Erythroblast (primary cell): ENCODE measurements around the gene CNGA3.
"Not testable (repeated sequence)": the region's sequence is repeated elsewhere in the genome, so short reads cannot be mapped to it uniquely, and the experiment has no call there.

Experiments
- DNase-seq, 2 experiments: peaks; one replicate each; lab custom pipeline; 2025; lab: John Stamatoyannopoulos, UW
- GATA1 ChIP-seq: IDR thresholded peaks from 2 replicates; pipeline ENCODE4 v1.6.1; 2011; ENCODE audit warnings: low read depth, mild to moderate bottlenecking, control low read depth, low read length, moderate library complexity
- POLR2A ChIP-seq: IDR thresholded peaks from 2 replicates; pipeline ENCODE4 v1.6.1; 2011; ENCODE audit warnings: mild to moderate bottlenecking, low read length

CNGA3 gene

GRCh38 chr2:98311771-98312545 lies 34.3 kb upstream of the CNGA3 start:
- DNase-seq = no peak
- TF ChIP-seq POLR2A = no peak
- TF ChIP-seq GATA1 = no peak

GRCh38 chr2:98313492-98314250 lies 32.6 kb upstream of the CNGA3 start:
- no peak for DNase-seq
- TF ChIP-seq POLR2A (no peak), GATA1 (no peak)

DNA sequence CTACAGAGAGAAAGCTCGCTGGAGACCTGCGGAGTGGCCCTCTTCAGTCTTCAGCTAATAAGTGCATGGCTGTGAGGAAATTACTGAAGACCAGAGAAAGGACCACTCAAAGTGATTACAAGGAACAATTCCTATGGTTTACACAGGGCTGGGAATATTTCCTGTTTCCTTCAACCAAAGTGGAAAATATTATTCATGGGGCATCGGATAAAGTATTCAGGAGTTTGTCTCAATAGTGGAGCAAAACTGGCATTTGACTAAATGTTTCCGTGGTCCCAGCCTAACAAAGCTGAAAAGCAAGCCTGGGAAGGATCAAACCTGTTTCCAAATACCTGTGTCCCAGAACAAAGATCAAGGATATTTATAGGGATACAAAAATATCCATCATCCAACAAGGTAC lies 32.0 kb upstream of the CNGA3 start:
- TF ChIP-seq POLR2A (no peak), GATA1 (no peak)

GRCh38 chr2:98315957-98316356 lies 30.3 kb upstream of the CNGA3 start:
- no peak for DNase-seq
- TF ChIP-seq POLR2A (no peak), GATA1 (no peak)

More for the DNA sequence above, 32.0 kb upstream of the CNGA3 start:
- no peak for DNase-seq

GRCh38 chr2:98317214-98317613 lies 29.0 kb upstream of the CNGA3 start:
- TF ChIP-seq POLR2A (no peak), GATA1 (no peak)
- DNase-seq = no peak

DNA sequence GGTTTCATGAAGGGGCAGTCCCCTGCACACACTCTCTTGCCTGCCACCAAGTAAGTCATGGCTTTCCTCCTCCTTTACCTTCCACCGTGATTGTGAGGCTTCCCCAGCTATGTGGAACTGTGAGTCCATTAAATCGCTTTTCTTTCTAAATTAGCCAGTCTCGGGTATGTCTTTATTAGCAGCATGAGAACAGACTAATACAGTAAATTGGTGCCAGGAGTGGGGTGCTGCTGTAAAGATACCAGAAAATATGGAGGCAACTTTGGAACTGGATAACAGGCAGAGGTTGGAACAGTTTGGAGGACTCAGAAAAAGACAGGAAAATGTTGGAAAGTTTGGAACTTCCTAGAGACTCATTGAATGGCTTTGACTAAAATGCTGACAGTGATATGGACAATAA lies 26.1 kb upstream of the CNGA3 start:
- DNase-seq = not testable (repeated sequence)

GRCh38 chr2:98324181-98324580 lies 22.1 kb upstream of the CNGA3 start:
- no peak for DNase-seq
- TF ChIP-seq POLR2A (no peak), GATA1 (no peak)

- no peak for DNase-seq
- no peak for TF ChIP-seq GATA1
- no peak for TF ChIP-seq POLR2A
Observed at GRCh38 chr2:98327776-98328175, 18.5 kb upstream of the CNGA3 start.

- DNase-seq = no peak
- TF ChIP-seq GATA1 (no peak), POLR2A (no peak)
Observed at GRCh38 chr2:98329549-98329948, 16.7 kb upstream of the CNGA3 start.

DNA sequence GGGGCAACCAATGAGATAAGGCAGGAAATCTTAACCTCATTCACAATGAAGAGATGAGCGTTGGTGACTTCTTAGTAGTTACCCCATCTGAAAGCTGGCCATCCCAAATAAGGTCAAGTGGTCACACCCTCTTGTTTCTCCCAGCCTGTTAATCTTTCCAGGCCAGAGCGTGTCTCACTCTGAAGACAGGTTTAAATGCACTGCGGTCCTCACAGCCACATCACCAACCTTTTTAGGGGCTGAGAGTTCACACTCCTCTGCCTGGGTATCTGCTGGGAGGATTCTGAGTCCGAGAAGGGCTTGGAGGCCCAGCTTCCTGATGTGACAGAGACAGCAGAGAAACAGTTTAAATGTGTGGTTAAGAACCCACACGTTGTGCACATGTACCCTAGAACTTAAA lies 13.3 kb upstream of the CNGA3 start:
- DNase-seq = no peak
- TF ChIP-seq POLR2A (no peak), GATA1 (no peak)

- TF ChIP-seq GATA1 (no peak), POLR2A (no peak)
- no peak for DNase-seq
Observed at GRCh38 chr2:98333922-98334321, 12.3 kb upstream of the CNGA3 start.

DNA sequence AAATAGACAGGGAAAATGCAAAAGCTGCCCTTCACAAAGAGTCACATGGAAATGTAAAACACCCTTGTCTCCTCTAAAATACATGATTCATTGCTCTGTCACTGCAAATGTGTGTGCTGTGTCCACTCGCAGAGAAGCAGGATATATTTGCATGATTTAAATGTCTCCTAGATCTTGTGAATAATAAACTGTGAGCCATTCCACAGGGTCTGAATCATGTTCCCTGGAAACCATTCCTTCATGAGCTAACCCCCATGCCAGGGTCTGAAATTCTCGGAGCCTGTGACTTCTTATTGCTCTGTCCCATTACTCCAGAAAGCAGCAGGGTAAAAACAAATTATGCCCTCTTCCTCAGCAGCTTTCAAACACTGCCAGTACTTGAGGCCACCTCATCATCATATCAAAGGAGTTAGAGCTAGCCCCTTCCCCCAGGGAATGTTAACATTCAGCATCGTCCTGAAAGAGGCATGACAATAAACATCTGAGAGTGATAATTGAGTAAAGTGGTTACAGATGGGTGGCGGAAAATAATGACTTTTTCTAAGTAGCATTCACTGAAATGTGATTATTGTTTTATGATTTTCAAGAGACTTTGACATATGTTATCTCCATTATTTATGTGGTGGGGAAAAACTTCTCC lies 11.7 kb upstream of the CNGA3 start:
- TF ChIP-seq POLR2A (no peak), GATA1 (no peak)
- no peak for DNase-seq

GRCh38 chr2:98335271-98335670 lies 11.0 kb upstream of the CNGA3 start:
- no peak for DNase-seq
- TF ChIP-seq POLR2A = no peak
- TF ChIP-seq GATA1 = no peak

DNA sequence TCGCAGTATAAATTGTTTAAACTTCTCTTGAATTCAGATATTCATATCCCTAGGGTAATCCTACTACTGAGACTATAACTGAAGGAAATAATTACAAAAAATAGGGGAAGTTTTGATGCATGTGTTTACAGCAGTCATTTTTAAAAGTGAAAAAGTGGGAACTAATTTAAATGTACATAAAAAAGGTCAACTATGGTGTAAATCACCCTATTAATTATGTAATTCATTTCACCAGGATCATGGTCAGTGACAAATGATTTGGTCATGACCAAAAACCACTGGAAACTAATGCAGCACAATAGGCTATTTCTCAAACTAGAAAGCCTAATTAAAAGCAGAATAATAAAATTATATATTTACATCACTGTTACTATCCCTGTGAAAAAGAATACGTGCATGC lies 5.0 kb upstream of the CNGA3 start:
- no peak for DNase-seq
- TF ChIP-seq POLR2A (no peak), GATA1 (no peak)

DNA sequence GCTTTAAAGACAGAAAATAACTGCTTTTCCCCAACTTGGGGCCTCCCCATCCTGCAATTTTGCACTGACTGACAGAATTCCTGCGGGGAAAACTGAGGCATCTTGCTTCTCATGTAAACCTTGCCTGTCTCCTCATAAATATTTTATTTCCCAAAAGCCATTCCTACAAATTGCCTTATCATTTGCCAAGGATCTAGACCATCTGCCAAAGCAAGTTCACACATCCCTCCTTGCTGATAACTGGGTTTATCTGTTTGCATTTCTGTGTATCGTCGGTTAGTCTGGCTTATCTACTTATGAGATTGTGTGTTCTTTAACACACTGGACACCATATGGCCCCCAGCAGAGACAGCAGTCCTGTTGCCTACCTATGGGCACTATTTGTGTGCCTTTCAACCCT lies 3.0 kb upstream of the CNGA3 start:
- DNase-seq = no peak

More for the DNA sequence above, 3.0 kb upstream of the CNGA3 start:
- TF ChIP-seq GATA1 (no peak), POLR2A (no peak)
